Stimulated activated naive B cell treated with anti-CD40 and anti-IgM and Interleukin-4, amounts not matched to agents 10 μg/mL and 1 μg/mL and 100 μg/mL, for 72 hours (primary cell): ENCODE measurements around the gene CYBA.
"Not testable (repeated sequence)": the region's sequence is repeated elsewhere in the genome, so short reads cannot be mapped to it uniquely, and the experiment has no call there.

Experiments used
- ATAC-seq, 2 donors: fragments of 150-1000 bp; cut with Tn5 transposase; replicated peaks; 2 replicates each; pipeline ENCODE4 v1.10.0; 2021; ENCODE audit warnings: moderate library complexity in 1 of 2
- DNase-seq: peaks from one replicate; pipeline ENCODE4 v3.0.0; 2021
- H3K27ac Mint-ChIP-seq: one replicate; pipeline ENCODE4 v1.8.0; 2022; ENCODE audit warnings: mild to moderate bottlenecking, mixed read lengths
- H3K27me3 Mint-ChIP-seq, 2 donors: one replicate each; pipeline ENCODE4 v1.8.0; 2022; ENCODE audit warnings: mixed read lengths in 2 of 2
- H3K36me3 Mint-ChIP-seq, 2 donors: one replicate each; pipeline ENCODE4 v1.8.0; 2022; ENCODE audit warnings: mixed read lengths in 2 of 2, mild to moderate bottlenecking in 1 of 2
- H3K4me1 Mint-ChIP-seq, 2 donors: one replicate each; pipeline ENCODE4 v1.8.0; 2022; ENCODE audit warnings: mixed read lengths in 2 of 2, mild to moderate bottlenecking in 1 of 2
- H3K4me3 Mint-ChIP-seq, 2 donors: one replicate each; pipeline ENCODE4 v1.8.0; 2022; ENCODE audit warnings: mild to moderate bottlenecking in 2 of 2, mixed read lengths in 2 of 2, moderate library complexity in 1 of 2
- H3K9me3 Mint-ChIP-seq, 2 donors: one replicate each; pipeline ENCODE4 v1.8.0; 2022; ENCODE audit warnings: mixed read lengths in 2 of 2, mild to moderate bottlenecking in 1 of 2

CYBA gene

GRCh38 chr16:88680554-88681083 lies 29.8 kb upstream of the CYBA start:
- DNase-seq (no peak), ATAC-seq (no peak)
- Mint-ChIP-seq H3K36me3 (peaks cover 4 to 13% of the 10 kb centered on the region in 2 donors), H3K4me3 (peak overlapping the region in 1 of 2 donors; percentile 62), H3K9me3 (no peaks in the 10 kb centered on the region), H3K27ac (no peak overlapping the region), H3K27me3 (no peaks in the 10 kb centered on the region), H3K4me1 (peaks cover 23 to 51% of the 10 kb centered on the region in 2 donors)

DNA sequence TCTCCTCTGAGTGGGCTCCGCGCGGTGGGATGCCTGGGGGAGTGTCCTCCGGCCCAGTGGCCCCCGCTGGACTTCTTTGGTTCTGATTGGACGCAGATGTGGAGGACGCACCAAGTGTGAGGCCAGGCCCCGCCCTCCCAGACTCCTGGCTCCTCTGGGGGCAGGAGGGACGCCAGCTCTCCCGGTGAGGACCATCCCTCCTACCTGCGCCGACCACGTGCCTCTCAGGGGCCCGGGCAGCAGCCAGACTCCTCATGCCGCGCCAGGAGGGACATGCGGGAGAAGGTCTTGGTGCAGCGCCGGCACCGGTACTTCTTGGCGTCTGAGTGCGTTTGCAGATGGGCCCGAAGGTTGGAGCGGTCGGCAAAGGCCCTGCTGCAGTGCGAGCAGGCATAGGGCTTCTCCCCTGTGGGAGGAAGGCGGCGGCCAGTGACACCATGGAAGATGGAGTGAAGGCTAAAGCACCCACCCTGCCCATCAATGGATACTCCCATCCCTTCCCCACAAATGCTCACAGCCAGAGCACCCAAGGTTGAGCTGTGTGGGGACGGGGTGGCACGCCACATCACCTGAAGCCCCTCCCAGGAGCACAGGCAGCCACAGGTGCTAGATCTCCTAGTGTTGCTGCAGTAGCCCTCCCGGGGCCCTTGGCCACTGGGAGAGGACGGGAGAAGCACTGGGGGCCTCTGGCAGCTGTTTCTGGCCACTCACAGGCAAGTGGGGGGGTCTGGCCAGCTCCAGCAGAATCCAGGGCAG lies 27.5 kb upstream of the CYBA start:
- Mint-ChIP-seq H3K27ac (no peak overlapping the region), H3K4me1 (peaks cover 19 to 32% of the 10 kb centered on the region in 2 donors), H3K36me3 (peaks cover 19 to 23% of the 10 kb centered on the region in 2 donors)

GRCh38 chr16:88677721-88678120 lies 26.9 kb upstream of the CYBA start:
- Mint-ChIP-seq H3K27me3 (no peaks in the 10 kb centered on the region), H3K36me3 (peaks cover 19 to 25% of the 10 kb centered on the region in 2 donors), H3K27ac (no peak overlapping the region), H3K4me3 (no peak overlapping the region), H3K9me3 (no peaks in the 10 kb centered on the region), H3K4me1 (peaks cover 17 to 25% of the 10 kb centered on the region in 2 donors)
- ATAC-seq: no peak
- DNase-seq: no peak

More for the DNA sequence above, 27.5 kb upstream of the CYBA start:
- ATAC-seq (no peak), DNase-seq (no peak)
- Mint-ChIP-seq H3K4me3 (no peak overlapping the region), H3K27me3 (no peaks in the 10 kb centered on the region), H3K9me3 (no peaks in the 10 kb centered on the region)

GRCh38 chr16:88676502-88677242 lies 25.8 kb upstream of the CYBA start:
- no peak overlapping the region for H3K27ac Mint-ChIP-seq
- H3K36me3 Mint-ChIP-seq: peaks cover 19 to 25% of the 10 kb centered on the region in 2 donors
- H3K9me3 Mint-ChIP-seq: no peaks in the 10 kb centered on the region
- DNase-seq (no peak), ATAC-seq (no peak)
- no peak overlapping the region for H3K4me3 Mint-ChIP-seq
- peaks cover 10 to 15% of the 10 kb centered on the region in 2 donors for H3K4me1 Mint-ChIP-seq
- H3K27me3 Mint-ChIP-seq: no peaks in the 10 kb centered on the region

DNA sequence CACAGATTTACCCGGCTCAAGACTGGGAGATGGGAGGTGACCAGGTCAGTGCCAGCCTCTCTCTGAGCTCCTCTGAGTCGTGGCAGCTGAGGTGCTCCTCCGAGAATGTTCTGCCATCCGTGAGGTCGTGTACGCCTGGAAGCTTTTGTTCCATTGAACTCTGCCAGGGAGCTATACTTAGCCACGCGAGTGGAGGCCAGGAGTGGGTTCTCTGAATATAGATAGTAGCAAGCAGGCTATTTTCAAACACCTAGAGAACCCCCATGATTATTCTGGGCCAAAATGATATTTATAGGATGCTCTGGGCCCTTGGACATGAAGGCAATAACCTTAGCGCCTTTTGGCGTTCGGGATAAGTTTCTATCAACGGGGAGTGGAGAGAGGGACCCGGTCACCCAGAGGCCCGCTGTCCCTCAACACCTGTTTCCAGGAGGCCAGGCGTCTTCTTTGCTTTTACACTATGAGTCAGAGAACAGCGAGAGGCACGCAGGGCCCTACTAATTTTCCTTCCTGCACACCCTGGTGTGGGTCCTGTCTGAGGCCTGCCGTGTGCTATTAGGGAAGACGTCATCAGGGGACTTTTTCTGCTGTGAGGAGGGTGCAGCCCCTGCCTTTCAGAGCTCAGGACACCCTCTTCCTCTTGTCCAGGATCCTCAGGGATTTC lies 23.0 kb upstream of the CYBA start:
- Mint-ChIP-seq H3K36me3 (peaks cover 22 to 26% of the 10 kb centered on the region in 2 donors), H3K27ac (peak overlapping the region; percentile 17), H3K4me3 (no peak overlapping the region), H3K9me3 (no peaks in the 10 kb centered on the region), H3K27me3 (no peaks in the 10 kb centered on the region), H3K4me1 (no peaks in the 10 kb centered on the region)
- ATAC-seq: peak in 1 of 2 donors; percentile 41
- DNase-seq: no peak

DNA sequence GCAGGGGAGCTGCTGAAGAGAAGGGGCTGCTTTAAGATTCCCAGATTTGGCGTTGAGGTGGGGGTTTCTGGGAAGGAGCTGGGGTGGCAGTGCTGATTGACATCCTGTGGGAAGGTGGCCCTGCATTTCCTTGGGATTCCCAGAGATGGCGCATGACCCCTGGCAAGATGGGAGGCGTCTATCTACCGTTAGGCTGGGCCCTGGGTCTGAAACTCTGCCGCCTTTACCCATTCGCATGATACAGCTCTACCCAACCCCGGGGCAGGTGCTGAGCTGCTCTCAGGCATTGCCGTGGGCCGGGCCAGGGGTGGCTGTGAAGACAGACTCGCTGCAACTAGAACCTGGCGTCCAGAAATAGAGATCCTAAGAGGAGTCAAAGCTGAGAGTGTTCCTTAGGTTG lies 21.9 kb upstream of the CYBA start:
- Mint-ChIP-seq H3K27ac (no peak overlapping the region), H3K4me3 (no peak overlapping the region), H3K4me1 (no peaks in the 10 kb centered on the region), H3K9me3 (no peaks in the 10 kb centered on the region), H3K27me3 (no peaks in the 10 kb centered on the region), H3K36me3 (peaks cover 30 to 31% of the 10 kb centered on the region in 2 donors)
- ATAC-seq (no peak), DNase-seq (no peak)

GRCh38 chr16:88671806-88672205 lies 21.0 kb upstream of the CYBA start:
- DNase-seq (no peak), ATAC-seq (no peak)
- H3K9me3 Mint-ChIP-seq: no peaks in the 10 kb centered on the region
- peaks cover 2 to 7% of the 10 kb centered on the region in 2 donors for H3K4me1 Mint-ChIP-seq
- no peak overlapping the region for H3K27ac Mint-ChIP-seq
- H3K4me3 Mint-ChIP-seq: no peak overlapping the region
- H3K36me3 Mint-ChIP-seq: peaks cover 31 to 37% of the 10 kb centered on the region in 2 donors
- no peaks in the 10 kb centered on the region for H3K27me3 Mint-ChIP-seq

DNA sequence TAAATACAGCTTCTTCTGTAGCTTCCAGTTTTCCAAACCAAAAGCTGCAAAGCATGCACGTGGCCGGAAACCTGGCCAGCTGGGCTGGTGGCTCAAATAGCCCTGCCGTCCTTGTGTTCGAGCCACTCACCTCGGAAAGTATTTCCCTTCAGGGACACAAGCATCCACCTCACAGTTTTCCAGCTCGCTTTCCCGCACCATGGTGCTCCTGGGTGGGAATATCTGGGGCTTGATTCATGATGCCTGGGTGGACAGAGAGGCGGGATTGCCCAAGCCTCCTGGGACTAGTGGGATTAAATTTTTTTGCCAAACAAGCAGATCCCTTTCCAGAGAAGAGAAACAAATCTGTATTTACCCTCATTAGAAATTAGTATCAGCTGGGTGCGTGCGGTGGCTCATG lies 19.1 kb upstream of the CYBA start:
- DNase-seq (no peak), ATAC-seq (no peak)
- Mint-ChIP-seq H3K27me3 (no peaks in the 10 kb centered on the region), H3K27ac (no peak overlapping the region), H3K4me3 (no peak overlapping the region), H3K4me1 (peaks cover 4 to 10% of the 10 kb centered on the region in 2 donors), H3K9me3 (no peaks in the 10 kb centered on the region), H3K36me3 (peaks cover 26 to 38% of the 10 kb centered on the region in 2 donors)

- H3K4me3 Mint-ChIP-seq, H3K27ac Mint-ChIP-seq, H3K27me3 Mint-ChIP-seq, H3K9me3 Mint-ChIP-seq, DNase-seq, ATAC-seq: not testable (repeated sequence)
- Mint-ChIP-seq H3K4me1 (peaks cover 6 to 13% of the 10 kb centered on the region in 2 donors), H3K36me3 (peaks cover 24 to 36% of the 10 kb centered on the region in 2 donors)
These were observed 18.6 kb upstream of the CYBA start for GRCh38 chr16:88669493-88669892.

DNA sequence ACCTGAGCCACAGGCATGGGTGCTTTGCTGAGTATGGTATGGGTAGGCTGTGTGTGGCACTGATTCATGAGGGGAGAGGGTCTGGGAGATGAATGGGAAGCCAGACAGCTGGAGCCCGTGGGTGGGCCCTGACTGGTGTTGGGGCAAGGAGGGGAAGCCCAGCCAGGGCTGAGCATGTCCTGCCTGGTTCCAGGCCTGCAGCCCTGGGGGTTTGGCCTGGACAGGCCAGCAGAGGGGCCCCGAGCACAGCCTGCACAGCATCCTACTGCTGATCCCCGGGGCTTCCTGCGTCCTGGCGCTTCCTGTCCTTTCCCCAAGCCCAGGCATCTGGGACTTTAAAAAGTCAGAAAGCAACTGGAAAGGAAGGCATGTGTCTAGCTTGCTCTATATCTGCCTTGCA lies 16.6 kb upstream of the CYBA start:
- no peak overlapping the region for H3K4me3 Mint-ChIP-seq
- DNase-seq (no peak), ATAC-seq (no peak)
- peaks cover 20 to 26% of the 10 kb centered on the region in 2 donors for H3K36me3 Mint-ChIP-seq
- no peaks in the 10 kb centered on the region for H3K9me3 Mint-ChIP-seq
- no peaks in the 10 kb centered on the region for H3K27me3 Mint-ChIP-seq
- no peak overlapping the region for H3K27ac Mint-ChIP-seq
- H3K4me1 Mint-ChIP-seq: peaks cover 9 to 19% of the 10 kb centered on the region in 2 donors

- H3K27me3 Mint-ChIP-seq: no peaks in the 10 kb centered on the region
- H3K4me1 Mint-ChIP-seq: peaks cover 16 to 34% of the 10 kb centered on the region in 2 donors
- no peak overlapping the region for H3K27ac Mint-ChIP-seq
- ATAC-seq (no peak), DNase-seq (no peak)
- no peak overlapping the region for H3K4me3 Mint-ChIP-seq
- peaks cover 29 to 30% of the 10 kb centered on the region in 2 donors for H3K36me3 Mint-ChIP-seq
- no peaks in the 10 kb centered on the region for H3K9me3 Mint-ChIP-seq
These were observed 14.7 kb upstream of the CYBA start for GRCh38 chr16:88665570-88665969.

- Mint-ChIP-seq H3K4me1 (peaks cover 17 to 36% of the 10 kb centered on the region in 2 donors), H3K9me3 (no peaks in the 10 kb centered on the region), H3K4me3 (no peak overlapping the region), H3K36me3 (peaks cover 31 to 32% of the 10 kb centered on the region in 2 donors), H3K27me3 (no peaks in the 10 kb centered on the region), H3K27ac (no peak overlapping the region)
- ATAC-seq (no peak), DNase-seq (no peak)
These were observed 14.3 kb upstream of the CYBA start for GRCh38 chr16:88665148-88665547.

DNA sequence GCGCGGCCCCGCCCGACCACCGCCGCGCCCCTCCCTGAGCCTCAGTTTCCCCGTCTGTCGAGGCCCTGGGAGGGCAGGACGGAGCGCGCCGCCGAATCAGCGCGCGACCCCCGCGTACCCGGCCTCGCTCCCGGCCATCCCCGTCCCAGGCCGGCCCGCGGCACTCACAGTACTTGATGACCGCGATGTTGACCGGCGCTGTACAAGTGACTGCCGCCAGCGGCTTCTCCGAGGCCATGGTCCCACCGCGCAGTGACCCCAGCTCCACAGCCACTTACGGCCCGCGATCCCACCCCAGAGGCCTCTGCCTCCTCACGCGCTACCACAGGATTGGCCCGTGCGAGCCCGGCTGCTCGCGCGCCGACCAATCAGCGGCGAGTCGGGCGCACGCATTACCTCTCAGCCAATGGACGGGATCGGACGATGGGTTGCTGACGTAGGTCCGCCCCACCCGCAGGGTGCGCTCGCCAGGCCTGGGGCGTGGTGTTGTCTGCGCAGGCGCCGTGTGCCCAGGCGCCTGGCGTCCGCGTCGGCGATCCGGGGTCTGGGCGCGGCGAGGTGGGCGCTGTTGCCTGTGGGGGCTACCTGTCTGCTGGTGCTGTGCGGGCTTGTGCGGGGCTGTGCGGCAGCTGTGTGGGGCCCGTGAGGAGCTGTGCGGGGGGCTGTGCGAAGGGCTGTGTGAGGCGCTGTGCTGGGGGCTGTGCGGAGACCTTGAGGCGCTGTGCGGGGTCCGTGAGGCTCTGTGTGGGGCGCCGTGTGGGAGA lies 12.2 kb upstream of the CYBA start, which contains the start of gene MVD:
MVD (minus strand) TSS at position 249 of the 764 bp plus-strand sequence; CDS start at position 238, 11 bp downstream.
- peak within 1 kb of the TSS; percentile 99 for H3K27ac Mint-ChIP-seq

More for the DNA sequence above, 12.2 kb upstream of the CYBA start, which contains the start of gene MVD:
- ATAC-seq (peak; percentile 98 to 99), DNase-seq (peak; percentile 97)
- H3K36me3 Mint-ChIP-seq: peaks cover 29% of the 10 kb centered on the region in 2 donors
- H3K9me3 Mint-ChIP-seq: no peaks in the 10 kb centered on the region
- H3K4me1 Mint-ChIP-seq: peaks cover 24 to 44% of the 10 kb centered on the region in 2 donors
- peak within 1 kb of the TSS; percentile 96 to 99 for H3K4me3 Mint-ChIP-seq
- no peaks in the 10 kb centered on the region for H3K27me3 Mint-ChIP-seq
